GM18502 (cell line): Measurements from ENCODE around the gene ZBTB20.

ENCODE experiments used
- ATAC-seq: cut with Tn5 transposase; IDR thresholded peaks from one replicate; pipeline ENCODE4 v1.9.1; 2021; ENCODE audit warnings: mild to moderate bottlenecking; ENCODE audit not compliant: unreplicated experiment, poor library complexity

The ZBTB20 gene

DNA sequence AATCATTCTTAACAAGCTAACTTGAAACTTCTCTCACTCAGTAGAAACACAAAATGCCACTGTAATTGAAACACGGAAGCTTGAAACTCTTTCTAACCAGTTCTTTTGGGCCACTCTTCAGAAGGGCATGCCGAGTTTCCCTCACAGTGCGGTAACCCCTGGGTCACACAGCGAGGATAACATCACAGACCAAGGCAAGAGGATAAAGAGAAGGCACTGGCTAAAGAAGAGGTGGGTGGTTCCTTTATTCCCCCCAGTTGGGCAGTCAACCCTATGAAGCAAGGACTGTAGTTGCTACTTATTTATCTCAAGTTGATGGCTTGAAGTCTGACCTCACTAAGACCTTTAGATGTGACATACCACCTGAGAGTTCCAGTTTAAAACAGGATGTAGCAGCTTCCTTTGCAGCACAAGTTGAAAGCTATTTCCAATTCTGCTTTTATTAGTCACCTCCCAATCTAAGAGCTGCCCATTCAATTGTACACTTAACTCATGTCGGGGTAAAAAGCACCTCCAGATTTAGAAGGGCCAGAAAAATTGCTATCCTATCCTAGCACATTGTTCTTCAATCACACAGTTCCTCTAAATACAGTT lies 580.8 kb downstream of the ZBTB20 start:
- ATAC-seq = peak; percentile 91

DNA sequence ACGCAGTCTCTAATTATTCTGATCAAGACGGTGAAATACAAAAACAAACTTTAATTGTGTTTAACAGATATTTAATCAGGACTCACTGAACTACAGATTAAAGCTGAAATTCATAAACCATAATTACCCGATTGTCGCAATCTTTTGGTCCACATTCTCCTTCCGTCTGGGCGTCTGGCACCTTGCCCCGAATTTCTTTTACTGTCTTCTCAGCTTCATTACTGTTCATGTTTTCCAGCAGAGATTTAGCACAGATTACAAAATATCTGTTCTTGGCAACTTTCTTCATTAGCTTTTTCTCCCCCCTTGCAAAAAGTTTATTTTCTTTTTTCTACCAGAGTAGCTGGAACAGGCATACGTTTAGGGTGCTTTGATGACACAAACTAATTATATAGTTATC lies 581.9 kb downstream of the ZBTB20 start:
- ATAC-seq = no peak

DNA sequence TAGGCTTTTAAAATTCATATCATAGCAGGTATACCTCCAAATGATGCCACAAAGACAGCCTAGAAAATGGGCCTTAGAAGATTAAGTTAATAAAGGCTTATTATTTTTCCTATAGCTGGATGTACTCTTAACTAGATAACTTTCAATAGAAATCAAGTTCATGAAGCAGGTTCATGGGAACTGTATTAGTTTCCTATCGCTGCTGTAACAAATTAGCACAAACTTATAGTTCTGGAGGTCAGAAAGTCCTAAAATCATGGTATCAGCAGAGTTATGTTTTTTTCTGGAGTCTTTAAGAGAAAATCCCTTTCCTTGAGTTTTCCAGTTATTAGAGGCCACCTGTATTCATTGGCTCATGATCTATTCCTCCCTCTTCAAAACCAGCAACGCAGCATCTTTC lies 583.4 kb downstream of the ZBTB20 start:
- ATAC-seq = no peak

DNA sequence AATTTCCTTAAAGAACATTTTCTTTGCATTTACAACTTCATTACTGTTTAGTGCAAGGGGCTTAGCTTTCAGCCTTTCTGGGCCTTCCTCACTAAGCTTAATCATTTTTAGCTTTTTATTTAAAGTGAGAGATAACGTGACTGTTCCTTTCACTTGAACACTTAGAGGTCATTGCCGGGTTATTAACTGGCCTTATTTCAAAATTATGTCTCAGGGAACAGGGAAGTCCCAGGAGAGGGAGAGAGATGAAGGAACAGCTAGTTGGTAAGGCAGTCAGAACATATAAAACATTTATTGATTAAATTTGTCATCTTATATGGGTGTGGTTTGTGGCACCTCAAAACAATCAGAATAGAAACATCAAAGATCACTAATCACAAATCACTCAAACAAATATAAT lies 584.5 kb downstream of the ZBTB20 start:
- no peak for ATAC-seq

DNA sequence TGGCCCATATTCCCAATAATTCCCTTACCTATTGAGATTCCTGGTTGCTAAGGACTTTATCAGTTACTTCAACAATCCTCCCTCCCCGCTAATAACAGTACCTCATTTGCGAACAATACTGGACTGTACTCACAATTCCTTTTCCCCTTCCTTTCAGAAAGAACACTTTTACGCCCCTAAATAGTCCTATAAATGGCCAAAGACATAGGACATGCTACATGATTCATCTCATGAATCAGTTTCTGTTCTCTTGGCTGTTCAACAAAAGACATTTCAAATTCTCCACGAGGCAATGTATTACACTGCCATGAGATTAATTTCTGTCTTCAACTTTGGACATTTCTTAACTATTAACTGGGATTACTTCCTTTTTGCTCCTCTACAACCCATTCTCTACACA lies 588.8 kb downstream of the ZBTB20 start:
- ATAC-seq = no peak

DNA sequence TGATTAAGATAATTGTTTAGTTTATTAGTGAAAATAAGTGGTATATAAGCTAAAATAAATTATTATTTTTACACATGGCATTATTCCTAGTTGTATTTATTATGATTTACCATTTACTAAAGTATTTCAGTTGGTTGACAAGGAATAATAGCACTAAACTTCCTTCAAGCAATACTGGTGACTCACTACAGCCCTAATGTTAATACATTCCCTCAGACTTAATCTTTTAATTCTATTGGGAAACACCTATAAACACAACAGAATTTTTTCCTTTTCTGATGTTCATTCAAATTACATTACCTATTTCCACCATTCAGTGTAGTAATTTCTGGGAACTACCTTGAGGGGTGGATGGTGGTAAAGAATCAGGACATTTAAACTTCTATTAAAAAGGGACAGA lies 589.3 kb downstream of the ZBTB20 start:
- ATAC-seq = no peak

DNA sequence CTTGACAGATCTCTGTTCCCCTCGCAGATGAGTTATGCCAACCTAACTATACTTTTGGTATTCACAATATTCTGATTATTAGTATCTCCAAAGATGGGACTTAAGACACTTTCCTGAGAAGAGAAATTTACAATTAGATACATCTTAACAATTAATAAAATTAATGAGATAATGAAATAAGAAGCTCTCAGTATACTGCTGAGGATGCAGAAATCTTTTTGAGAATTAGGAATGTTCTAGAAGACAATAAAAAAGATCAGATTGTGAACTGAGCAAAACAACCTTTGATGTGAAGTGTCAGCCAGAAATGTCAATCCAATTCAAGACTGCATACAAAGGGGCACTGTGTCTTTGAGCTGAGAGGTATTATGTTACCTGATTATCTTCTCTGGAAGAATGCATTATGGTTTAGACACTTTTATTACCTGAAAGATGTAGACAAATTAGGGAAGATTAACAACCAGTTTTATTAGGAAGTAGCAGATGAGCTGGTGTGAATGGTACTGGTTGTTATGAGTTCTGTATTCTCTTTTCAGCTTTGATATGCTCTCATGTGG lies 590.4 kb downstream of the ZBTB20 start:
- no peak for ATAC-seq

DNA sequence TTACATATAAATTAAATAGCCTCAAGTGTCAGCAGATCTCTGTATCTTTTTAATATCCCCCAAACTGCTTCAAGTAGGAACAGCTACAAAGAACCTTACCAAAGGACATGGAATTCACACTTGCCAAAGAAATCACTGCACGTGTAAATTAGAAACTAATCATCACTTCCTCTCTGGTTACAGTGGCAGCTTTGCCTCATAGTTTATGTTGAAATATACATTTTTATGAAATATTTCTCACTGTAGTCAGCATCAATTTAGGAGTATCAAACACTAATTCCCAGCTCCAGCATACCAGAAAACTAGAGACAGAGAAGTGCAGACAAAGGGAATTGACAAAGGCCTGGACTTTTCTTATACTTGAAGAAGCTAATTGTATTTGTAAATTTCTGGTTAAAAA lies 592.4 kb downstream of the ZBTB20 start:
- no peak for ATAC-seq

DNA sequence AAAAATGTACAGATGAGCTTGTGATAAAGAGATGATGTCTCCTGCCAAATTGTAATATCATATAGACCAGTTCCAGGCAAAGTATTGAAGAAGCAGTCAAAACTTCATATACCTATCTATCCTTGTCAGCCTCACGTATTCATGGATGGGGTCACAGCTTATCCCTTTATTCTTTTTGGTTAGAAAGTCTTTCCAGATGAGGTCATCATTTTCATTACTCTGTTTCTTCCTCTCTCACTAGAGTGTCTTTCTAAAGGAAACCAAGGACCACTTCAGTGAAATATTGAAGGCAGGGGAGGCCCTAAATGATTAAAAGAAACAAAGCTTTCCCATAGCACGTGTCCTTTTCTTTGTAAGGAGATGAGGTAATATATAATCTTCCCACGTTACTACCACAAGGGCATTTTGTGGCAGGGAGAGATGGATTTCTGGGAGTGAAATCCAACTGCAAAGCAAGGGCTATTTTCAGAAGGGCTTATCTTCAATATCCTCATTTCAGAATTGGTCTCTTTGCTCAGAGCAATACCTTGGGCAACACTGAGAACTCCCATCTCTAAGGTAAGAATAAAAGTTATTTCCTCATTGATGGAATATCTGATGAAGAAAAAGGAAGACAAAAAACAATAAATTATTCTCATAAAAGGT lies 593.0 kb downstream of the ZBTB20 start:
- no peak for ATAC-seq

DNA sequence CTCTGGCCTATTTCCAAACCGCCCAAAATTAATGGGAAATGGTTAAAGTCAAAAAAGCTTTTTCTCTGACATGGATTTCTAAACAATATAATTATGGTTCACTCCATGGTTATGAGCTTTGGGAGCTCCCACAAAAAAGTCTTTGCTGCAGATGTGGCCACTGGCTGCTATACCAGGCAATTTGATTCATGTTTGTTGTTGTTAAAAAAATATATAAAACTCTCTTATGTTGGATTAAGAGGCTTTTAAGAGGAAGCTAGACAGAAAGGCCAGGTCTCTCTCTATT lies 594.6 kb downstream of the ZBTB20 start:
- no peak for ATAC-seq

DNA sequence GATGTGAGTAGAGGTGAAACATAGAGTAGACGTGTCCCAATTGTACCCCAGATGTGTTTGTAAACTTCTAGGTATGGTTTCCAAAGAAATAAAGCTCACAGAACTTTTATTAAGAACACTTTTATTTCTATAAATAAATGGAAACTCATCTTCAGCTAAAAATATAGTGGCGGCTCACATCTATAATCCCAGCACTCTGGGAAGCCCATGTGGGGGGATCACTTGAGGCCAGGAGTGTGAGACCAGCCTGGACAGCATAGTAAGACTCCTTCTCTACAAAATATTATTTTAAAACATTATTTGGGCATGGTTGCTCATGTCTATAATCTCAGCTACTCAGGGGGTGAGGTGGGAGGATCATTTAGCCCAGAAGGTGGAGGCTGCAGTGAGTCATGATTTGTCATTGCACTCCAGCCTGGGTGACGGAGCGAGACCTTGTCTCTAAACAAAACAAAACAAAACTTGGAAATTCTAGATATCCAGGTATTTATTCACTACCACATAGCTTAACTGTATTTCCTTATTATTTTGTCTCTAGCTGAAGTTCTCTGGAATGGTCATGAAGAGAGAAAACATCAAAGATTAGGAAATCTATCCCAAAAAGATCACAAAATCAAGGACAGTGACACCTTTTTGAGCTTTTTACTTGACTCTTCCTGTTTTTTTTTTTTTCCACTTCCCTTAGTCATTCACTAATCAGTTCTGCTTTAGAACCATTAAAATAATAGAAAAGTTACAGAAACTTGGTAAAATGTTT lies 595.1 kb downstream of the ZBTB20 start:
- no peak for ATAC-seq

DNA sequence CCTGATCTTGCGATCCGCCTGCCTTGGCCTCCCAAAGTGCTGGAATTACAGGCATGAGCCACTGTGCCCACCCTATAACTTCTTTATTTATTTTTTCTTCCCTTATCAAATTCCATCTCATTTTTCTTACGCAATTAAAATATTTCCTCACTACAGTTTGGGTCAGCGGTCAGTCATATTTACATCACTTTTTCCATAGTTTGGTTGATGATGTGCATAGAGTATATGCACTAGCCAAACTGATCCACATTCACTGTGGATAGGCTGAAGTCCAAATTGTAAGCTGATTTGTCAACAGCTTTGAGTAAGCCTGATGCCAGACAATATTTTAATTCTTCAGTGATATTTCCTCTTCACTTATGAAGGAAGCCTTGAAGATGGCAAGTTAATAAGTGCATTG lies 596.9 kb downstream of the ZBTB20 start:
- no peak for ATAC-seq

DNA sequence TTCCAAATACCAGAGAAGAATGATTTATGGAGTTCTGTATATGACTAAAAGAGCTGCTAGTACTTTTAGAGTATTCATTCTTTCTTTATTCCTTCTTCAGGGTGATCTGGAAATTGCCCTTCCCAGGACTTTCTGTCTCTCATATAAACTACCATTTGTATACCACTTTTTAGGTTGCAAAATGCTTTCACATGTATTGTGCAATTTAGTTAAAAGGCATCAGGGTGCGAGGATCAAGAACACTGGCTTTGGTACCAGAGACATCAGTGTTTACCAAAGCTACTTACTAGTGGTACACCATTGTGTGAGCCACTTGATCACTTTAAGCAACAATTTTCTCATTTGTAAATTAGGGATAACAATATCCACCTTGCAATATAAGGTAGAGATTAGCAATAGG lies 601.9 kb downstream of the ZBTB20 start:
- no peak for ATAC-seq

DNA sequence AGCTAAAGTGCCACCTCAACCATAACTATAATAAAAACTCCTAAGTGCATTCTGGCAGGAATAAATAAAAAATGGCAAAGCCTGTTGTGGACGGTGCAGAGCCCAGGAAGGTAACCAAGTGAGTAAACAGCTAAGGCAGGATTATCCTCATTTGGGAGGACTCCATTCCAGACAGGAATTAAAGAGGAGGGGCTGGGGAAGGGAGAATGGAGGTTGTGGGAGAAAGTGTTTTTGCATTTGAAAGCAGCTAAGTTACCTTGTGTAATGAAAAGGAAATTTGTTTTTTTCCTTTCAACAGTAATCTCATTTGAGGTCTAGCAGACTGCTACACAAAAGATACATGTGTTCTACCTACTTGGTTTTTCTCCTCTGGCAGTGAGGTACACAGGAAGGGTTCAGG lies 604.7 kb downstream of the ZBTB20 start:
- ATAC-seq = no peak

DNA sequence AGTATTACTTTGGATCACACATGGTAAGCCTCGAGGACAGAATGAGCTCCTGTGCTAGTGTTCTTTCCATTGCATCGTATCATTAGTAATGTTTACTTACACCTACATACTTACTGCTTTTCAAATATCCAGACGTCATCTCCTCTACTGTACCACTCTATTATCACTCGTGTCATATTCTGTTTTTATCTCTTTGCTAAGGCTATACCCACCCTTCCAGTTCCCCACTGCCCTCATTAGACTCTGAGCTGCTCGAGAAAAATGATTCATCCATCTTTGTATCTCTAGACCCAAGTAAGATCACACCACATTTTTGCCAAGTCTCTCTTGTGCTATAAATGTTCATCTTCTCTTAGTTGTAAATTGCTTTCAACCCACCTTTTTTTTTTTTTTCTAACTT lies 607.6 kb downstream of the ZBTB20 start:
- no peak for ATAC-seq

DNA sequence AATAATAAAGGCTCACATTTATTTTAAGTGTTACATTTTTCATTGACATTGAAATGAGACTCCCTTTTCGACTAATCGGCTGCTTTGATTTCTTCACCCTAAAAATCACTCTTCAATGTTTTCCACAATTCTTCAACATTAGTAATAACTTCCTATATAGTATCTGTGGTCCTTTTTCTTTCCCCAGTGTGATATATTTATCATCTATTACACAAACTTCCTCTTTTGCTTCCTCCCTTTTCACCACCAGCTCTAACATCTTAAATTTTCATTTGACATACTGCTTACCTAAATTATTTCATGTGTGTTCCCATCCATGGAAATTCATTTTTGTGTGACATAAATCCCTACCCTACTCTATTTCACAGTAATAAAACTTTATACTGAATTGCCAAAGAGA lies 608.9 kb downstream of the ZBTB20 start:
- ATAC-seq = no peak

DNA sequence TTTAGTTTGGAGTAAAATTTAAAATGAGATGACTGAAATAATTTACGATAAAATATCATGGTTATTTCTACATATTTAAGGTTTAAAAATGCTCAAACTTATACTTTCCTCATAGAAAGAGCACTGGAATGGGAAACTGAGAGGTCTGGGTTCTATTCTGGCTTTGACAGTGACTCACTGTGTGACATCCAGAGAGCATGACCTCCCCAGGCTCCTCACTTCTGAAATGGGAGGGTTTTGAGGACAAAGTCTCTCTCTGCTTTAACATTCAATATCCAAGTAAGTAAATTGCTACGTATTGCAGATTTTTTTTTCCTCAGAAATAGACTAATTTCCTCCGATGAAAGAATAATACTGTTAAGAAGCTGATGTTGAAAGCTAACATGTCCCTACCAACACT lies 618.6 kb downstream of the ZBTB20 start:
- no peak for ATAC-seq

DNA sequence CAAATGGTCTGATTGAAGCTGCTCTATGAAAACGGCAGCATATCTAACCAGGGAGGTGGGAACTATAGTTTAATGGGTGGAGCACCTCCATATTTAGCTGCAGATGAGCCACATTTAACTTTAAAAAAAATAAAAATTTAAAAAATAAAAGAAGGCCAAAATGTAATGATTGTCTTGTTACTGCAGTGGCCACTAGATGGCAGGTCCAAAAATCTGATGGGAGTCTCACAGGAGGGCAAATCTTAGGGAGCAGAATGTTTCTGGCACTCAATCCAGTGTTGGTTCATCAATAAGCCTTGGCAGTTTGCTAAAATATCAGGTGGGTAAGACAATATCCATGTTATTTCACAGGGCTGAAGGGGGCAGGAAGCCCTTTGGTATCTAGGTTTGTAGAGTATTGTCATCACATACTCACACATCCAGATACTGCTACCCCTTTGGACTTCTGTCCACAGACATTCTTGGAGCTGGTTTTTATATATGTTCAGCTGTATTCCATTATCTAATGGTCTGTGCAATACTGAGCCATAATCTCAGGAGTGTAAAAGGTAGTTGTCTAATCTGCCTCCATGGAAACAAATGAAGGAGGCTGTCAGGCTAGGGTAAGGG lies 619.9 kb downstream of the ZBTB20 start:
- ATAC-seq = peak; percentile 57

DNA sequence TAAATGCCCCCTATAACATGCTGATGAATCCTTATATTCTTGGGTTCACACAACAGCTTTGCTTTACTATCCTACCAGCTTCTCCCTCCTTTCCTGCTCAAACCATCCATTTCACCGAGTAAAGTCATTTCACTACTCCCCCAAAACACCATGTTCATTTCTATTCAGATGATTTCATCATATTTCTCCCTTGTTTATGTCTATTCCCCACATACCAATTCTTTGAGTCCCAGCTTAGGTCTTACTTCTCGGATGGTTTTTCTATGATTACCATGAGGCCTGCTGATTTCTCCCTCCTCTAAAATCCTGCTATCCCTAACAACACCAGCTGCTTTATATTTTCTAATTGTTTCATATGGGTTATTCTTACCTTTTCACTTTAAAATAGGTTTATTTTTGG lies 621.8 kb downstream of the ZBTB20 start:
- ATAC-seq = no peak

DNA sequence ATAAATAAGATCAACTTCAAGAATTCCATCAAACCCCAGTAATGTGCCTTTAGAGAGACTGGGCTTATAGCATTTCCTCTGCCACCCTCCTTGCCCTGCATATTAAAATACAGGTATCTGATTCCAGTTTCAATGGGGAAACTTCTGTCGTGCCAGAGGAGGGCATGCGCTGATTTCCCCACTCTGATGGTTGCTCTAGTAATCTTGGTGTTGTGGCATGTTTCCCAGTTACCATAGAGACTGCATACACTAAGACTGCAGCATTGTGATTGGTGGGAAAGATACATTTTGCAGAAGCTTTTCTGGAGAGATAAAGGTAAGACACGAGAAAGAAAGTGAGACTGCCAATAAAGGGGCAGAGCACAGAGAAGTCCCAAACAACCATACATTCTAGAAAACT lies 627.7 kb downstream of the ZBTB20 start:
- ATAC-seq = peak; percentile 93

DNA sequence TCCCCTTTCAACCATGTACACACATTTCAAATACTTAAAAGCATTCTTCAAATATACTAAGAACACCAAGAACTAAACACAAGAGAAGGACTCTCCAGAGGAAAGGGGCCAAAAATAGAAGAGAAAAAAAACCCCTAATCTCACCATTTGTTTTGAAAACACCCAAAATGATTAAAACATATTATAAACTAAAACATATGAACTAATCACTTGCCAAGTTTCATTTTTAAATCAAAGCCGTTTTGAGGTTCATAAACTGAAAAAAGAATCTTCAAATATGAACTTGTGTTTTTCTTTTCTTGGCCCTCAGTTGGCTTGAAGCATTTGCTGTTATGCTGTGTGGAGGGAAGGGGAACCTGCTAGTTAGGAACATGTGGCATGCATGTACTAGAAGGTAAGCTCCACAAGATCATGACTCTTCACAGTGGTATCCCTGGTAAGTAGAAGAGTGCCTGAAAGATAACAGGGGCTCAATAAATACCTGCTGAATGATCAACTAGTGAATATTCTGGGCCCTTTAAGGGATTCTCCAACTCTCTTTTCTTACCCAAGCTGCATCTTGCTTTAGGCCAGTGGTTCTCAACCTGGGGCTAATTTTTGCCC lies 628.8 kb downstream of the ZBTB20 start:
- no peak for ATAC-seq
